ENCODE measurements around the gene LRIG3. TPM values are rescaled to one million over a fixed set of nuclear protein-coding genes. Genes with fewer than 3 reads are reported as not detected.

The LRIG3 gene
- total and polyA plus RNA-seq, 12 donors = 1.1 to 24.1 (median 3.5) TPM

DNA sequence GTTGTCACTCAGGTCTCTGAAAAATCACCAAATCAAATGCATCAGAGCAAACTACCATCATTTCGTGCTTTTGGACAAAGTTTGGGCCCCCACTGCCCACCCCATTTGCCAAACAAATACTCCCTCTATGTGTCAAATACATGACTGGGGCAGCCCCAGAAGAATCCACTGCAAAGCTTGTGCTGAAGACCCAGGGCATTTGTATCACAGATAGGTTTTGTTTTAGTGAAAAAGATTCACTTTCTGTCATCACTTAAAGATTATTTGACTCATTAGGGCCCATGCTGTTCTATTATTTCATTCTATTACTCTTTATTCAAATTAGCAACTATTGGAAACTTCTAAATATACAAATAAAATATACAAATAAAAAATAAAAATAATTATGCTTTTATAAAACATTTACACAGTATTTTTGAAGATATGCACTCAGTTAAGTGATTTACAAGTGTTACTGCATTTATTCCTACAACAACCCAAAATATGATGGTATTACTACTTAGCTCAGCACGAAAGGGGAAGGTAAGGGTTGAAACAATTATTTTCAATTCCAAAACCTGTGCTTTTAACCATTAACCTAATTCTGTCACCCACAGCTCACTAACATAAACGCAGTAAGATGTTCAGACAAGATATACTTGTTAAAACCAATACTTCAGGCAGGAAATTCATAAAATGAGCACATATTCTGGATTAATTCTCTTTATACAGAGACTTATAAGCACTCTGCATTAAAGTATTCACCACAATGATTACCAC, 36.5 kb downstream of the LRIG3 start:
- DNase-seq = no peak
- Histone ChIP-seq H3K27ac (no peak overlapping the region), H3K4me1 (replicated peaks in 1 of 2) (peaks cover 0 to 4% of the 10 kb centered on the region in 2 donors), H3K9me3 (replicated peaks in 1 of 3) (no peaks in the 10 kb centered on the region), H3K4me3 (no peak overlapping the region), H3K27me3 (no peaks in the 10 kb centered on the region), H3K36me3 (replicated peaks in 1 of 2) (peaks cover 0 to 18% of the 10 kb centered on the region in 2 donors)
- intact Hi-C loops (cut with DNase I) = no loop called here
- no peak for TF ChIP-seq POLR2A (IDR thresholded peaks at IDR 0.05)
- TF ChIP-seq, protein P1, sequence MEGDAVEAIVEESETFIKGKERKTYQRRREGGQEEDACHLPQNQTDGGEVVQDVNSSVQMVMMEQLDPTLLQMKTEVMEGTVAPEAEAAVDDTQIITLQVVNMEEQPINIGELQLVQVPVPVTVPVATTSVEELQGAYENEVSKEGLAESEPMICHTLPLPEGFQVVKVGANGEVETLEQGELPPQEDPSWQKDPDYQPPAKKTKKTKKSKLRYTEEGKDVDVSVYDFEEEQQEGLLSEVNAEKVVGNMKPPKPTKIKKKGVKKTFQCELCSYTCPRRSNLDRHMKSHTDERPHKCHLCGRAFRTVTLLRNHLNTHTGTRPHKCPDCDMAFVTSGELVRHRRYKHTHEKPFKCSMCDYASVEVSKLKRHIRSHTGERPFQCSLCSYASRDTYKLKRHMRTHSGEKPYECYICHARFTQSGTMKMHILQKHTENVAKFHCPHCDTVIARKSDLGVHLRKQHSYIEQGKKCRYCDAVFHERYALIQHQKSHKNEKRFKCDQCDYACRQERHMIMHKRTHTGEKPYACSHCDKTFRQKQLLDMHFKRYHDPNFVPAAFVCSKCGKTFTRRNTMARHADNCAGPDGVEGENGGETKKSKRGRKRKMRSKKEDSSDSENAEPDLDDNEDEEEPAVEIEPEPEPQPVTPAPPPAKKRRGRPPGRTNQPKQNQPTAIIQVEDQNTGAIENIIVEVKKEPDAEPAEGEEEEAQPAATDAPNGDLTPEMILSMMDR (IDR thresholded peaks at IDR 0.05) = no peak
- 84 to 91% (median 86%) methylated on average over 3 of the region's 3 CpGs for WGBS, 4 donors

DNA sequence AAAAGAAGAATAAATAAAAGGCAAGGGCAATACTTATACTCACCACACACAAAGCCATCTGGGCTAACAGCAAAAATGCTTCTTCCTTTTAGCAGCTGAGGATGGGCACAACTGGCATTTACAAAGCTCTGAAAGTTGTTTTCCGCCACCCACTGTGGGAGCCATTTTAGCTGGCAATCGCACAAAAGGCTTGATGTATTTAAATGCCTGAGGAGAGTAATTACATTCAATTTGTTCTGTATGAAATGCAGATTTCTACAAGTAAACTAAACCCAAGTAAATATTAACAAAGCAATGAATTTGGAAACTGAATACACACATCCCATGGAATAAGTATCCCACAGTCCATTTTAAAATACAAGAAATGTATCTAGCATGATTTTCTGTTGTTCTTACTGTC, 37.5 kb downstream of the LRIG3 start:
- no peak for DNase-seq
- Histone ChIP-seq H3K27me3 (no peaks in the 10 kb centered on the region), H3K36me3 (replicated peaks in 1 of 2) (peaks cover 0 to 16% of the 10 kb centered on the region in 2 donors), H3K27ac (no peak overlapping the region), H3K4me3 (no peak overlapping the region), H3K4me1 (replicated peaks in 1 of 2) (peaks cover 0 to under 1% of the 10 kb centered on the region in 2 donors), H3K9me3 (replicated peaks in 1 of 3) (no peaks in the 10 kb centered on the region)
- 81 to 97% (median 89%) methylated on average over 2 of the region's 2 CpGs for WGBS, 4 donors
- TF ChIP-seq POLR2A (IDR thresholded peaks at IDR 0.05) = no peak
- TF ChIP-seq, protein P1 (IDR thresholded peaks at IDR 0.05) = no peak
- intact Hi-C loops (cut with DNase I) = no loop called here

DNA sequence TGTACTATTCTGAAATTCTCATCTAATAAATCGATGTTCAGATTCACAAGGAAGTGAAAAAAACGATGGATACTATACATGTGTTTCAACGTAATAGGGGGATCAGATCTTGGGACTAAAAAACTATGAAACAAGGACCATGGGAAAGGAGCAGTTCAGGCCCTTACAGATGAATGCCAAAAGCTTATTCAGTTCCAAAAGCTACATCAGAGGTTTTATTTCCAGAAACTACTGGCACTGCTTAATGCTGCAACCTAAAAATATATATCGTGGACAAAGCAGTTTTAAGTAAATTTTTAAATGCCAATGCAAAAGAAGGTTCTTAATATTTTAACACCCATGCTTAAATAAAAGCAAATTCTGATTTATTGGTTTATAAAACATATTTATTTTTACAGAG, 38.5 kb downstream of the LRIG3 start:
- WGBS, 4 donors = 84 to 86% (median 85%) methylated on average over 4 of the region's 4 CpGs
- Histone ChIP-seq H3K4me3 (no peak overlapping the region), H3K27me3 (no peaks in the 10 kb centered on the region), H3K9me3 (replicated peaks in 1 of 3) (no peaks in the 10 kb centered on the region), H3K27ac (no peak overlapping the region), H3K36me3 (replicated peaks in 1 of 2) (peaks cover 0 to 22% of the 10 kb centered on the region in 2 donors), H3K4me1 (replicated peaks in 1 of 2) (no peaks in the 10 kb centered on the region)
- intact Hi-C loops (cut with DNase I) = no loop called here
- TF ChIP-seq, protein P1 (IDR thresholded peaks at IDR 0.05) = no peak
- no peak for TF ChIP-seq POLR2A (IDR thresholded peaks at IDR 0.05)
- no peak for DNase-seq

DNA sequence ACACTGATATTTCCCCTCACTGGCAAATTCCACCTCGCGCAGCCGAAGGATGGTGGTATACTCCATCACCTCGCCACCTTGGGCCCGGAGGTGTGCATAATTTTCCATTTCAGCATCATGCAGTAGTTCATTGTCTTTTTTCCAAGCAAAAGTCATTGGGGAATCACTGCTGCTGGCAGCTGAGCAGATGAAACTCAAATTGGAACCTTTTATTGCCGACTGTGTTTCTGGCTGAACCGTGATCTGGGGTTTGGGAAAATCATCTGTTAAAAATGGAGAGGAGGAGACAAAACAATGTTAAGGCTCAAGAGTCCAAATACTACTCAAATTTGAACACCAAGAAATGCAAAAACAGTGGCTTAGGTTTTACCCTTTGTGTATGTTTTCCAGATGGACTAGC, 39.7 kb downstream of the LRIG3 start:
- TF ChIP-seq, protein P1 (IDR thresholded peaks at IDR 0.05) = no peak
- no peak for TF ChIP-seq POLR2A (IDR thresholded peaks at IDR 0.05)
- WGBS, 4 donors = 88 to 94% (median 92%) methylated on average over 7 of the region's 7 CpGs
- no peaks in the 10 kb centered on the region for H3K4me1 ChIP-seq (replicated peaks in 1 of 2)
- H3K36me3 ChIP-seq (replicated peaks in 1 of 2) = peaks cover 0 to 26% of the 10 kb centered on the region in 2 donors
- DNase-seq = no peak
- H3K4me3 ChIP-seq = no peak overlapping the region
- no peak overlapping the region for H3K27ac ChIP-seq
- no peaks in the 10 kb centered on the region for H3K27me3 ChIP-seq
- no peaks in the 10 kb centered on the region for H3K9me3 ChIP-seq (replicated peaks in 1 of 3)
- intact Hi-C loops (cut with DNase I) = no loop called here

Measured in adrenal gland (tissue), 12 donors.